GM15510 (cell line): ENCODE results near the gene OR52N5.

ENCODE experiments used
- POLR2A ChIP-seq: IDR thresholded peaks from 3 replicates; pipeline ENCODE4 v1.6.1; 2011; ENCODE audit warnings: borderline replicate concordance; ENCODE audit not compliant: insufficient read length; ENCODE audit errors: extremely low read depth

OR52N5 gene

GRCh38 chr11:5783255-5783654, at the start of gene OR52N5:
TSS of gene OR52N5 (minus strand) at chr11:5783355. CDS start at chr11:5778634, 4,721 bp downstream.
- no peak for TF ChIP-seq POLR2A

DNA sequence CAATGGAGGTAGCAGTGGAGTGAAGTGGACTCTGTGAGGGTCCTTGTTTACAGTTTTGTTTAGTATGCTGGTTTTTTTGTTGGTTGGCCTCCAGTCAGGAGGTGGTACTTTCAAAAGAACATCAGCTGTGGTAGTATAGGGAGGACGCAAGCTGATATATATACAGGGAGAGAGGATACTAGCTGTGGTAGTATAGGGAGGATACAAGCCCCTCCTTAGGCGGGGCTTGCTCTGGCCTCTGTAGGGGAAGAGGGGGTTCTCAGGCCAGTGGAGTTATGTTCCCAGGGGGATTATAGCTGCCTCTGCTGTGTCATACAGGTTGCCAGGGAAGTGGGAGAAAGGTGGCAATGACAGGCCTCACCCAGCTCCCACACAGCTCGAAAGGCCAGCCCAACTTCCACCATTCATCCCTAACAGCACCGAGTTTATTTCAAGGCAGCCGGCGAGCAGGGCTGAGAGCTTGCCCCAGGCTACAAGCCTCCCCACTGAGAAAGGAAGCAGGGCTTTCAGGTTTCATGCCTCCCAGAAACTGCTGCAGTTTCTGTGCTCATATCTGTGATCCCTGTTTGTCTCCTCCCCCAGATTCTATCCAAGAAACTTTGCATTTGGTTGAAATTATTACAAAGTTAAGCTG, 48.2 kb upstream of the OR52N5 start:
- TF ChIP-seq POLR2A, result no peak

- TF ChIP-seq POLR2A, result no peak
Observed at GRCh38 chr11:5818245-5818886, 35.2 kb upstream of the OR52N5 start.

DNA sequence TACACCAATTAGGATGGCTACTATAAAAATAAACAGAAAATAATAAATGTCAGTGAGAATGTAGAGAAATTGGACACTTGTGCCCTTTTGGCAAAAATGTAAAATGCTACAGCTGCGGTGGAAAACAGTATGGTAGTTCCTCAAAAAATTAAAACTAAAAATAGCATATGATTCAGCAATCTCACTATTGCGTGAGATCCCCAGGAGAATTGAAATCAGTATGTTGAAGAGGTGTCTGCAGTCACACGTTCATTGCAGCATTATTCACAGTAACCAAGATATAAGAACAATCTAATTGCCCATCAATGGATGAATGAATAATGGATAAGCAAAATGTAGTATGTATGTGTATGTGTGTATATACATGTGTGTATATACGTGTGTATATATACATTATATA, 32.4 kb upstream of the OR52N5 start:
- no peak for TF ChIP-seq POLR2A

GRCh38 chr11:5809905-5810795, 27.0 kb upstream of the OR52N5 start:
- TF ChIP-seq POLR2A, result no peak

- TF ChIP-seq POLR2A, result no peak
Observed at GRCh38 chr11:5809122-5809519, 26.0 kb upstream of the OR52N5 start.

- TF ChIP-seq POLR2A, result no peak
Observed at GRCh38 chr11:5808500-5809121, 25.5 kb upstream of the OR52N5 start, which contains the start of gene OR52N2. TSS of gene OR52N2 (plus strand) at chr11:5808924. CDS start at chr11:5820336, 11,412 bp downstream.

DNA sequence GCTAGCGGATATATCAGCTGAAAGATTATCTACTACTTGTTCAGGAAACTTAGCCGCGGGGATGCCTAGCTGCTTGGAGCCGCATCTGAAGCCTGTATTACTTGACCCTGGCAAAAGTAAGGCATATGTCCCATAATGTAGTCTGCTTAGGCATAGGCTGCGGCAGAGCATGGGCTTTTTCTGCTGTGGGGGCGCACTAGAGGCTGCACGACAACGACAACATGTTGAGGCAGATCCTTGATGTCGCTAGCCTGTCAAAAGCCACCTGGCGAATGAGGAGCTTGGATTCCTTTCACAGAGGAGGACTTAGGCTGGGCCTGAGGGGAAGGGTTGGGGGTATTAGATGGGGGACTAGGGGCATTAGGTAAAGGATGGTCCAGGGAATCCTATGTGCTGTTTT, 24.4 kb upstream of the OR52N5 start:
- TF ChIP-seq POLR2A, result no peak

DNA sequence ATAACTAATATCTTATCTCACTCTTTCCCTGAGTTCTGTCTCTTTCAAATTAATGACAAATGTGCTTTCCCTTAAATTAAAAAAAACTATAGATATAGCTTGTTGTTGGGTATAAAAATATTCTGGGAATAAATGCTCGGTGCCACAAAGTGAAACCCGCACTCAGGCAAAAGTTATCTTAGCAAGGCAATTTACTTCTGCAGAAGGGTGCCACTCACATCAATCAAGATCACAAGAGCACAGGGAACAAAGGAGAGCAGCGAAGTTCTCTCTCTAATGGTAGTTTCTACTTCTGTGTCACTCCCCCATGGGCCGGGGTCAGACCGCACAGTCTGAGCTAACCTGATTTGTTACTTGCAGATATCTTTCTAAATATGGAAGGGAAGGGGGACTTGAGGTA, 20.8 kb upstream of the OR52N5 start:
- TF ChIP-seq POLR2A, result no peak

DNA sequence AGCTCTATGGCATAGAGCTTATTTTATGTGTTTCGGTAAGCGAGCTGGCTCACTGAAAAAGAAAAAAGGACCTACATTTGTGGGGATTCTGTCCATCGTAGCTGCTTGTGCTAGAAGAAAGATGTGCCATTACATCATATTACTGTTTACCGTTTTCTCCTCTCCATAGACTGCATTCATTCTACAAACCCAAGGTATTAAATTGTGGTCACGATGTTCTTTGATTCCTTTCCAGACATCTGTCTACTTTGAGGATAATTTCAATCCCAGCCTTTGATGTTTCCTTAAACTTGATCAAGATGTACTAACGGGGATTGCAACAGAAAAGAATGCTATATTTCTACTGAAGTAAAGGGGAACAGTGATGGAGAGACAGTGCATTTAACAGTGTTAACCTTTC, 13.4 kb upstream of the OR52N5 start:
- no peak for TF ChIP-seq POLR2A

DNA sequence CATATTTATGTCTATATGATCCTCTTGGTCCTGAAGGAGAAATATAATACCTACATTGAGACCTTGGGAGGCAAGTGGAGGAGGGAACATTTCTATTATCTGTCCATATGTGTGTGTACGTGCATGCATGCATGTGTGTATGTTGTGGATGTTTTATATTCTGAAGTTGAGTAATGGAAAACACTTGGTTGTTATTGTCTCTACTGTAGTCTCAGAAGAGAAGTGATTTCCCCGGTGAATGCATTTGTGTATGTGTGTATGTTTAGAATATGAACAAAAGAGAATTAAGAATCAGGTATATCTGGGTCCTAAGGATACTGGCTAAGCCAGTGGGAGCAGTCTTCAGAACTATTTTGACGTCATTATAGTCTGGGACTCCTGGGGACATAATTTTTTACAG, 8.0 kb upstream of the OR52N5 start, which contains the start of gene OR52N1:
OR52N1 (minus strand) TSS at position 101 of the 400 bp plus-strand sequence. CDS start 2,449 bp downstream, outside the sequence.
- TF ChIP-seq POLR2A, result no peak

GRCh38 chr11:5767056-5767455, 16.1 kb downstream of the OR52N5 start:
- no peak for TF ChIP-seq POLR2A

DNA sequence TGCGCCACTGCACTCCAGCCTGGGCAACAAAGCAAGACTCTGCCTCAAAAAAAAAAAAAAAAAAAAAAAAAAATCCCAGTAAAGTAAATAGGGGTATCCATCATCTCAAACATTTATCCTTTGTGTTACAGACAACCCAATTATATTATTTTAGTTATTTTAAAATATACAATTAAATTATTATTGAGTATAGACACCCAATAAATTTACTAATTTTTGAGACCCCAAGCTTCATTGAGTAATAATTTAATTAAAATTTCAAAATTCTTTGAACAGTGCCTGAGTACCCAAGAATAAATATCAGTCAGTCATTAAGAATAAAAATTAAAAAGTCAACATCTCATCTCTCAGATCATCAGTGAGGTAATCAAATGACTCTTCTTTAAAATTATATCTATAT, 29.2 kb downstream of the OR52N5 start, which contains the start of gene OR52N4:
OR52N4 (plus strand) TSS at position 301 of the 400 bp plus-strand sequence. CDS start 498 bp downstream, outside the sequence.
- no peak for TF ChIP-seq POLR2A

- no peak for TF ChIP-seq POLR2A
Observed at GRCh38 chr11:5749836-5750235, 33.3 kb downstream of the OR52N5 start.
